CD14-positive monocyte (primary cell): Measurements from ENCODE around the gene OR2W1. TPM values are rescaled to one million over a fixed set of nuclear protein-coding genes. Genes with fewer than 3 reads are reported as not detected.

ENCODE experiments used
- DNase-seq, 3 donors: peaks; one replicate each; pipeline ENCODE4 v3.0.0-alpha.2; 2011 to 2022
- H2AFZ ChIP-seq: 2 replicates; pipeline ENCODE4 v1.6.0; 2012; ENCODE audit warnings: mild to moderate bottlenecking, low read depth, low read length, inconsistent platforms; ENCODE audit not compliant: insufficient read depth, poor library complexity, severe bottlenecking
- H3K27ac ChIP-seq, 2 donors: 1 replicate in 1 of 2; 2 replicates in 1 of 2; pipeline ENCODE4 v1.5.1; 2012 to 2013; ENCODE audit warnings: low read length in 2 of 2, control low read depth in 1 of 2, inconsistent platforms in 1 of 2, low read depth in 1 of 2, mild to moderate bottlenecking in 1 of 2
- H3K27me3 ChIP-seq, 2 donors: one replicate each; pipeline versions ENCODE4 v1.6.0 to v1.6.1; 2011 to 2013; ENCODE audit warnings: low read length in 2 of 2; ENCODE audit not compliant: control insufficient read depth in 2 of 2, insufficient read depth in 2 of 2
- H3K36me3 ChIP-seq, 2 donors: replicated peaks in 1 of 2; 1 replicate in 1 of 2; 2 replicates in 1 of 2; pipeline versions ENCODE4 v1.5.1 to v1.6.1; 2012 to 2013; ENCODE audit warnings: low read length in 2 of 2, control low read depth in 1 of 2, inconsistent platforms in 1 of 2, mild to moderate bottlenecking in 1 of 2; ENCODE audit not compliant: insufficient read depth in 2 of 2, control insufficient read depth in 1 of 2
- H3K4me1 ChIP-seq, 2 donors: 1 replicate in 1 of 2; 2 replicates in 1 of 2; pipeline versions ENCODE4 v1.5.1 to v1.6.1; 2012 to 2013; ENCODE audit warnings: low read length in 2 of 2, control low read depth in 1 of 2, inconsistent platforms in 1 of 2, mild to moderate bottlenecking in 1 of 2, moderate library complexity in 1 of 2; ENCODE audit not compliant: insufficient read depth in 2 of 2, control insufficient read depth in 1 of 2
- H3K4me2 ChIP-seq: replicated peaks from 2 replicates; pipeline ENCODE3; 2012; ENCODE audit warnings: low read length, moderate library complexity, mild to moderate bottlenecking; ENCODE audit not compliant: poor library complexity, severe bottlenecking; ENCODE audit errors: extremely low read depth
- H3K4me3 ChIP-seq, 3 experiments: fragments of 200-600 bp in 1 of 3; sonication (generic) in 1 of 3; replicated peaks in 1 of 3; 1 replicate in 2 of 3; 2 replicates in 1 of 3; pipeline ENCODE4 v1.5.1; 2011 to 2013; ENCODE audit warnings: low read length in 3 of 3, mild to moderate bottlenecking in 3 of 3, control low read depth in 2 of 3, low read depth in 2 of 3, inconsistent platforms in 1 of 3, moderate library complexity in 1 of 3
- H3K79me2 ChIP-seq: 2 replicates; pipeline ENCODE4 v1.6.0; 2012; ENCODE audit warnings: mild to moderate bottlenecking, control low read depth, inconsistent platforms, low read length, moderate library complexity; ENCODE audit not compliant: insufficient read depth
- H3K9ac ChIP-seq: 2 replicates; pipeline ENCODE4 v1.6.0; 2017; ENCODE audit warnings: low read length, mild to moderate bottlenecking; ENCODE audit not compliant: insufficient read depth, poor library complexity, severe bottlenecking
- H3K9me3 ChIP-seq, 2 donors: replicated peaks in 1 of 2; 1 replicate in 1 of 2; 2 replicates in 1 of 2; pipeline versions ENCODE4 v1.5.1 to v1.6.1; 2012 to 2013; ENCODE audit warnings: low read length in 2 of 2, control low read depth in 1 of 2; ENCODE audit not compliant: control insufficient read depth in 1 of 2, insufficient read depth in 1 of 2
- H4K20me1 ChIP-seq: 2 replicates; pipeline ENCODE4 v1.6.0; 2012; ENCODE audit warnings: mild to moderate bottlenecking, low read length, control low read depth, moderate library complexity; ENCODE audit not compliant: insufficient read depth
- H3K27ac Mint-ChIP-seq, 7 donors: one replicate each; pipeline ENCODE4 v1.8.0; 2020; ENCODE audit warnings: mild to moderate bottlenecking in 7 of 7, mixed read lengths in 7 of 7, moderate library complexity in 6 of 7, inconsistent platforms in 2 of 7
- H3K27me3 Mint-ChIP-seq, 3 donors: one replicate each; pipeline ENCODE4 v1.8.0; 2021 to 2022; ENCODE audit warnings: low read depth in 3 of 3, mild to moderate bottlenecking in 3 of 3, mixed read lengths in 3 of 3, moderate library complexity in 3 of 3, inconsistent platforms in 1 of 3
- H3K36me3 Mint-ChIP-seq, 2 donors: one replicate each; pipeline ENCODE4 v1.8.0; 2020; ENCODE audit warnings: mixed read lengths in 2 of 2, inconsistent platforms in 1 of 2, mild to moderate bottlenecking in 1 of 2
- H3K4me1 Mint-ChIP-seq: one replicate; pipeline ENCODE4 v1.8.0; 2020; ENCODE audit warnings: mild to moderate bottlenecking, mixed read lengths
- H3K4me3 Mint-ChIP-seq, 2 donors: one replicate each; pipeline ENCODE4 v1.8.0; 2020; ENCODE audit warnings: mild to moderate bottlenecking in 2 of 2, mixed read lengths in 2 of 2, moderate library complexity in 1 of 2
- H3K9me3 Mint-ChIP-seq, 7 donors: one replicate each; pipeline ENCODE4 v1.8.0; 2020 to 2022; ENCODE audit warnings: mixed read lengths in 7 of 7, mild to moderate bottlenecking in 6 of 7, moderate library complexity in 6 of 7, inconsistent platforms in 2 of 7
- WGBS: methylation state at CpG from one replicate; pipeline ENCODE4 v1.1.5; 2013; ENCODE audit warnings: missing lambda C conversion rate; ENCODE audit not compliant: insufficient coverage; 5-methylcytosine and 5-hydroxymethylcytosine counted together
- intact Hi-C, 2 donors: fragments of 100-400 bp; cut with micrococcal nuclease; formaldehyde crosslinking; loops; one replicate each; pipeline versions ENCODE4 v1.15.0 to v1.15.1; 2023
- polyA plus RNA-seq, 3 donors: library from polyadenylated mRNA; depleted of rRNA in 1 of 3; unstranded in 2 of 3; stranded (reverse) in 1 of 3; fragments of 300-500 nt in 2 of 3; fragments of >200 nt in 1 of 3; fragmentation: Illumina TruSeq in 2 of 3; gene quantifications; 1 replicate in 2 of 3; 2 replicates in 1 of 3; pipeline ENCODE4 v1.2.3, GENCODE V29; 2012 to 2021
- TF ChIP-seq, protein P1 (sequence below): fragments of 200-600 bp; IDR thresholded peaks from one replicate; pipeline ENCODE4 v1.8.0; 2022; ENCODE audit warnings: antibody characterized with exemption, mild to moderate bottlenecking

OR2W1 gene
- polyA plus RNA-seq, 3 donors, result not detected

GRCh38 chr6:29008089-29008488 lies 36.9 kb downstream of the OR2W1 start:
- Histone ChIP-seq H3K4me3 (no peak overlapping the region), H3K4me2 (no peak overlapping the region), H4K20me1 (no peaks in the 10 kb centered on the region), H3K9me3 (no peaks in the 10 kb centered on the region), H3K79me2 (no peaks in the 10 kb centered on the region), H2AFZ (no peak overlapping the region), H3K27ac (no peak overlapping the region), H3K36me3 (no peaks in the 10 kb centered on the region), H3K27me3 (peaks cover 36 to 37% of the 10 kb centered on the region in 2 donors), H3K9ac (no peak overlapping the region), H3K4me1 (peaks cover 12 to 14% of the 10 kb centered on the region in 2 donors)
- Mint-ChIP-seq H3K36me3 (peaks cover 2% of the 10 kb centered on the region in 2 donors), H3K4me3 (no peak overlapping the region), H3K9me3 (peaks cover 2 to 22% (median 5%) of the 10 kb centered on the region in 7 donors), H3K27me3 (peaks cover 21 to 39% (median 29%) of the 10 kb centered on the region in 3 donors), H3K4me1 (peaks cover 14% of the 10 kb centered on the region), H3K27ac (no peak overlapping the region)
- no peak for DNase-seq
- WGBS, result no CpG with 5 or more reads among the region's 2 CpGs
- intact Hi-C loops, result no loop called here
- TF ChIP-seq, protein P1, sequence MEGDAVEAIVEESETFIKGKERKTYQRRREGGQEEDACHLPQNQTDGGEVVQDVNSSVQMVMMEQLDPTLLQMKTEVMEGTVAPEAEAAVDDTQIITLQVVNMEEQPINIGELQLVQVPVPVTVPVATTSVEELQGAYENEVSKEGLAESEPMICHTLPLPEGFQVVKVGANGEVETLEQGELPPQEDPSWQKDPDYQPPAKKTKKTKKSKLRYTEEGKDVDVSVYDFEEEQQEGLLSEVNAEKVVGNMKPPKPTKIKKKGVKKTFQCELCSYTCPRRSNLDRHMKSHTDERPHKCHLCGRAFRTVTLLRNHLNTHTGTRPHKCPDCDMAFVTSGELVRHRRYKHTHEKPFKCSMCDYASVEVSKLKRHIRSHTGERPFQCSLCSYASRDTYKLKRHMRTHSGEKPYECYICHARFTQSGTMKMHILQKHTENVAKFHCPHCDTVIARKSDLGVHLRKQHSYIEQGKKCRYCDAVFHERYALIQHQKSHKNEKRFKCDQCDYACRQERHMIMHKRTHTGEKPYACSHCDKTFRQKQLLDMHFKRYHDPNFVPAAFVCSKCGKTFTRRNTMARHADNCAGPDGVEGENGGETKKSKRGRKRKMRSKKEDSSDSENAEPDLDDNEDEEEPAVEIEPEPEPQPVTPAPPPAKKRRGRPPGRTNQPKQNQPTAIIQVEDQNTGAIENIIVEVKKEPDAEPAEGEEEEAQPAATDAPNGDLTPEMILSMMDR, result no peak

- peak within 1 kb of the TSS; percentile 81 to 94 for H3K4me3 Mint-ChIP-seq
- peaks cover 2 to 22% (median 5%) of the 10 kb centered on the region in 7 donors for H3K9me3 Mint-ChIP-seq
- peaks cover 10 to 18% (median 16%) of the 10 kb centered on the region in 3 donors for H3K27me3 Mint-ChIP-seq
- Histone ChIP-seq H3K4me3 (peak within 1 kb of the TSS; percentile 37 to 81 (median 59)), H3K36me3 (no peaks in the 10 kb centered on the region), H2AFZ (peak within 1 kb of the TSS; percentile 81), H3K4me2 (peak within 1 kb of the TSS; percentile 80), H3K9ac (peak within 1 kb of the TSS; percentile 37), H4K20me1 (no peaks in the 10 kb centered on the region), H3K9me3 (no peaks in the 10 kb centered on the region), H3K27ac (no peak within 1 kb of the TSS), H3K27me3 (peaks cover 10 to 14% of the 10 kb centered on the region in 2 donors), H3K79me2 (no peaks in the 10 kb centered on the region), H3K4me1 (peaks cover 7 to 9% of the 10 kb centered on the region in 2 donors)
- intact Hi-C loops, result no loop called here
- DNase-seq, result peak; percentile 29 to 48 (median 41)
- peaks cover 10% of the 10 kb centered on the region for H3K4me1 Mint-ChIP-seq
- H3K36me3 Mint-ChIP-seq, result no peaks in the 10 kb centered on the region
- TF ChIP-seq, protein P1, result no peak
- WGBS, result 8% methylated on average over 12 of the region's 29 CpGs
- H3K27ac Mint-ChIP-seq, result peak within 1 kb of the TSS in 2 of 7 donors; percentile 25 to 81
These were observed 39.6 kb downstream of the OR2W1 start, which contains the start of gene ZNF311 for GRCh38 chr6:29005183-29005885. TSS of gene ZNF311 (minus strand) at chr6:29005315. CDS start at chr6:29003954, 1,361 bp downstream.
